Hematopoietic multipotent progenitor cell treated with erythropoietin and hydrocortisone succinate and interleukin-3 and kit ligand, for 8 days (in vitro differentiated cells): Measurements from ENCODE around the gene CDC34.

Experiments
- DNase-seq: peaks from one replicate; pipeline ENCODE4 v3.0.0-alpha.2; 2015

The CDC34 gene

DNA sequence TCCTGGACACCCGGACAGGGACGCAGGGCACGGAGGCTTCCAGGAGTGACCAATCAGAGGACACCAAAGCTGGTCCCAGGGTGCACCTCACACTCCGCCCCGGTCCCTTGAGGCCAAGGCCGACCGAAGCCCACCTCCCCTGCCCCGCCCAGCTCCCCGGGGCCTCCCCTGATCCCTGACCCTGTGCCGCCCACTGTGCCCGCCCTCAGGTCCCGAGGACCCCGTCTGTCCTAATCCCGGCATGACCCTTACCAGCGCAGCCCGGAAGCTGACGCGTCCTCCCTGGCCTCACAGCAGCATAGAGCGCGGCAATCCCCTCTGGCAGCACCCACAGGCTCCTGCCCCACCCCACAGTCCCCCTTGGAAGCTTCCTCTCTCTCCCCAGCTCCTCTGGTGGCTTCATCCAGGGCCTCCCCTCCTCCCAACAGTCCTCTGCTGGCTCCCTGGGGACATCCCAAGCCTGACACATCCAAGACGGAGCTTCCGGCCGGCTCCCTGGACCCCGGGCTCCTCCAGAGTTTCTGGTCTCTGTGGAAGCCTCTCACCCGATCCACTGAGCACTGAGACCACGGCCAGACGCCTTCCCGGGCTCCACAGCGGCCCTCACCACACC is 7.4 kb upstream of the CDC34 start:
- DNase-seq = no peak

DNA sequence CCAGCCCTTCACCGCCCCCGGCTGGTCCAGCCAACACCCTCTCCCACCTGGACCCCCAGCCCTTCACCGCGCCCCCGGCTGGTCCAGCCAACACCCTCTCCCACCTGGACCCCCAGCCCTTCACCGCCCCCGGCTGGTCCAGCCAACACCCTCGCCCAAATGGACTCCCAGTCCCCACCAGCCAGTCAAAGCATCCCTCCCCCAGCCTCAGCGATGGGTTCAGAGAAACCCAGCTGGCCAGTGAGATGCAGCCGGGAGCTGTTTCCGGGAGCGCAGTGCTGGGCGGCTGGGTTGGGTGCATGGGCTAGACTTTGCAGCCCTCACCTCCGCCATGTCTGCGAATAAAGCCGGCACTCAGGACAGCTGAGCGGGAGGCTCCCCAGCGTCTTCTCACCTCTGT is 6.5 kb upstream of the CDC34 start:
- DNase-seq = no peak

DNA sequence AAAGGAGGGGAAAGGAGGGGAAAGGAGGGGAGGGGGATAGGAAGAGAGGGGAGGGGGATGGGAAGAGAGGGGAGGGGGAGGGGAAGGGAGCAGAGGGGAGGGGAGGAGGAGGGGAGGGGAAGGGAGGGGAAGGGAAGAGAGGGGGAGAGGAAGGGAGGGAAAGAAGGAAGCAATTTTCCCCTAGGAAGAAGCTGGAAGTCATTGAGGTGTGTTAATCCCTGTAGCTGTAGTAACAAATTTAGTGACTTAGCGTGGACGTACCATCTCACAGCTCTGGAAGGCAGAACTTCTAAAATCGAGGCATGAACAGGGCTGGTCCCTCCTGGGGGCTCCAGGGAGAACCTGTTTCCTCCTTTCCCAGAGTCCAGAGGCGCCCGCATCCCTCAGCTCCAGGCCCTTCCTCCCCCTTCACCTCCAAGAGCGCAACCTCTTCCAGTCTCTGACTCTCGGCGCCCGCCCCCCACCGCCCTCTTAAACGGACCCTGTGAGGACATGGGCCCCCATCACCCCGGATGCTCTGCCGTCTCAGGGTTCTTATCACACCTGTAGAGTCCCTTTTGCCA is 5.6 kb upstream of the CDC34 start:
- no peak for DNase-seq

DNA sequence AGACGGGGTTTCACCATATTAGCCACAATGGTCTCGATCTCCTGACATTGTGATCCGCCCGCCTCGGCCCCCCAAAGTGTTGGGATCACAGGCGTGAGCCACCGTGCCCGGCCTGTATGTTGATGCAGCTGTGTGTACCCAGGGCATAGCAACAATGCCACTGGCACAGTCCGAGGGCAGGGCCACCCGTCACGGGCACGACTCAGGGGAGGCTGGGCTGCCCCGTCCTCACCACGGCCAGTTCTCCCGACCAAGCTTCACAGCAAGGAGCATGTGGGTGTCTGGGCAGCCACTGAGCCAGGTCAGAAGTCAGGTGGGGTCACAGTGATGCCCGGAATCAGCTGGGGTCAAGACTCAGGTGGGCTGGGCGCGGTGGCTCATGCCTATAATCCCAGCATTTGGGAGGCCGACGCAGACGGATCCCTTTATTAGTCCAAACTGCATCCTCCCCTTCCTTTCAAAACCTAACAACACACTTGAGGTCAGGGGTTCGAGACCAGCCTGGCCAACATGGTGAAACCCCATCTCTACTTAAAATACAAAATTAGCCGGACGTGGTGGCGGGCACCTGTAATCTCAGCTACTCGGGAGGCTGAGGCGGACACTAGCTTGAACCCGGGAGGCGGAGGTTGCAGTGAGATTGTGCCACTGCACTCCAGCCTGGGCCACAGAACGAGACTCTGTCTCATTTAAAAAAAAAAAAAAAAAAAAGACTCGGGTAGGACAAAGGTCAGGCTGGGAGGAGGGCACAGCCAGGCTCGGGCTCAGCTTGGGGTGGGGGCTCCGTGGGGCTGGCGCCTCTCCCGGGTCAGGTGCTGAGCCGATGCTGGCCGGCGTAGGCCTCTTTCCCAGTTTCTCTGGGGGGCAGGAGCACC is 1.2 kb upstream of the CDC34 start:
- DNase-seq = no peak

DNA sequence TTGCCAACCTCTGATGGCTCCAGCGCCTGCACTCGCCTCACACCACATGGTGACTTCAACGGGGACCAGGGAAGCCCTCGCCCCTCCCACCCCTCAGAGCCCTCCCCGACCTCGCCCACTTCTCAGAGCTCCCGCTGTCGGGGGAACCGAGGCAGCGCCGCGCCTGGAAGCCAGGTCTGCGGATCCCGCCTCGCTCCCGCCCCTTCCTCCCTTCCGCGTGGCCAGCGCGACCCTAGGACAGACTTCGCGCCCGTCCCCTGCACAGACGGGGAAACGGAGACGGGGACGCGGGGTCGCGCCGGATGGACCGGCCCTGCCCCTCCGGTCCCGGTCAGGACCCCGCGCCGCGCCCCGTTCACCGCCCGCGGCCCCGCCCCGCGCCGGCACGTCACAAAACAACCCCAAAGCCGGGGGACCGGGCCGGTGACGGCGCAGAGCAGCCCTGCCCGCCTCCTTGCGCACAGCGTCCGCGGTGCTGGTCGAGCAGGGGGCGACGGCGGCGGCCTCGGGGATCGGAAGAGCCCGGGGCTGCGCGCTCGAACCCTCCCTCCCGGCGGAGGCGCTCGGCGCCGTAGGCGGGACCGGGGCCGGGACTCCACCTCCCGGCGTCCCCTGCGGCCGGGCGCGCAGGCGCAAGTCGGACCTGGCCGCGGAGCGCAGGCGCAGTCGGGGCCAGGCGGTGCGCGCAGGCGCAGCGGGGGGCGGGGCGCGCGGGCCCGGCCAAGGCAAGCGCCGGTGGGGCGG is 379 bp upstream of the CDC34 start:
- DNase-seq = peak; percentile 84

DNA sequence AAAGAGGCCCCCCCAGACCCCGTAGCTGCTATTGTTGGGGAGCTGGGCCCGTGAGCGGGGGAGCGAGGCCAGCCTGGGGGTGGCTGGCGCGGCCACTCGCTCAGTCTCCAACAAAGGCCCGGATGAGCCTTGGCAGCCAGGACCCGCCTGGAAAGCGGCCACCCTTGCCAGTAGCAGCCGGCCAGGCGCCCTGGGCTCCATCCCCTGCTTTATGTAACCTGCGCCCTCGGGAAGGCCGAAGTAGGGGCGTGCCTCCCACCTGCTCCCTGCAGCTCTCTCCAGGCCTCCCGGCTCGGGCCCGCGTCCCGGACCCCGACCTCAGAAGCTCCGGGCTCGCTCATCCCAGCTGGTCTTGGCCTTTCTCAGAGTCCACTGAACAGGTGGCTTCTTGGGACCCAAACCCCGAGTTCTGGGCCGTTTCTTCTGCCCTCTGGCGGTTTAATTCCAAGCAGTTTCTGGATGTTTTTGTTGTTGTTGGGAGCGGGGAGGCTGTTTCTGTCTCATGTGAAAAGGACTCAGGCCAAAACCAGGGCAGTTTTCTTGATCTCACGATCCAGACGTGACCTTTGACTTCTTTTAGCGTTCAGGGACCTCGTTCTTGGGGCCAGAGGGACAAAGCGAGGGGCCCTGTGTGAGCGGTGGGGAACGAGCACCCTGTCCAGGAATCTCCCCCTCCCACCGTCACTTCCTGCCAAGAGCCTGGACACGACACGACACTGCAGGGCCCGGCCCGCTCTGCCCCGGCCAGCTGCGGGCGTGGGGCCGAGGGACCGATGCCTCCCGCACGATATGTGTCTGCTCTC is 1.2 kb downstream of the CDC34 start:
- peak; percentile 79 for DNase-seq

DNA sequence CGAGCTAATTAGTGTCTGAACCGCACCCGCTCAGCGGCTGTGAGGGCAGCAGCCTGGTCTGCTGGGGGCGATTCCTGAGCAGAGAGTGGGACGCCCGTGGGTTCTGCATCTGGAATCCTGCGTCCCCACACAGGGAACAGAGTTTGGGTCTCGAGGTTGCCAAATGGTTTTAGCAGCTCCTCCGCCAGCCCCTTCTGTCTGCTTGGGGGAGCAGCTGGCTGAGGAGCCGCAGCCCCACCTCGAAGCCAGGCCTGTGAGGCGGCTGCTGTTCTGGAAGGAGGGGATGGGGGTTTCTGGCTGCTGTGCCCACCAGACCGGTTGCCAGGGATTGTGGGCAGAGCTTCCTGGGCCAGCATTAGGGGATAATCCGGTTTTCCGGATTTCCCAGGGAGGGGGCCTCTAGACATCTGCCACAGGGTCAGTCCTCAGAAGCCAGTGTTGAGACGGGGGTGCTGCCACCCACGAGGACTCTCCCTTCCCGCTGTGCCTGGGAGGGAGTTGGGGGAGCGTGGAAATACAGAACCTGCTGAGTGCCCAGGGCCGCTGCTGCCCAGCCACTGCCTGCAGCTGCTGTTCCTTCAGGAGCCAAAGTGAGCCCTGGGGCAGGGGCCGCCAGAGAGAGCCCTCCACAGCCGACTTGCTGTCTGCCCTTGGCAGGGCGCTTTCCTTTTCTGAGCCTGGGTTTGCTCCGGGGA is 2.0 kb downstream of the CDC34 start:
- DNase-seq = no peak

DNA sequence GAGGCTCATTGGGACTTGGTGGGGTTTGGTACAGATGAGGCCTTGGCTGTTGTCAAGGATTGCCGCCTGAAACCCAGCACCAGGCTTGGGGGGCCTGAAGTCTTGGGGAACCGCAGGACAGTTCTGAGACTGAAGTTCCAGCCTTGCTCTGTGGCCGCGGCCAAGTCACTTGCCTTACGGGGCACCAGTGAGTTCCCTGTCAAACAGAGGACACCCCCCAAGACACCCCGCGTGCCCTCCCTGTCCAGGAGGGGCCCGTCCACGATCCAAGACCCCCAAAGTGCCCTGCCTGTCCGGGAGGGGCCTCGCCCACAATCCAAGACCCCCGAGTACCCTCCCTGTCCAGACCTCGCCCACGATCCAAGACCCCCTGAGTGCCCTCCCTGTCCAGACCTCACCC is 2.5 kb downstream of the CDC34 start:
- no peak for DNase-seq

DNA sequence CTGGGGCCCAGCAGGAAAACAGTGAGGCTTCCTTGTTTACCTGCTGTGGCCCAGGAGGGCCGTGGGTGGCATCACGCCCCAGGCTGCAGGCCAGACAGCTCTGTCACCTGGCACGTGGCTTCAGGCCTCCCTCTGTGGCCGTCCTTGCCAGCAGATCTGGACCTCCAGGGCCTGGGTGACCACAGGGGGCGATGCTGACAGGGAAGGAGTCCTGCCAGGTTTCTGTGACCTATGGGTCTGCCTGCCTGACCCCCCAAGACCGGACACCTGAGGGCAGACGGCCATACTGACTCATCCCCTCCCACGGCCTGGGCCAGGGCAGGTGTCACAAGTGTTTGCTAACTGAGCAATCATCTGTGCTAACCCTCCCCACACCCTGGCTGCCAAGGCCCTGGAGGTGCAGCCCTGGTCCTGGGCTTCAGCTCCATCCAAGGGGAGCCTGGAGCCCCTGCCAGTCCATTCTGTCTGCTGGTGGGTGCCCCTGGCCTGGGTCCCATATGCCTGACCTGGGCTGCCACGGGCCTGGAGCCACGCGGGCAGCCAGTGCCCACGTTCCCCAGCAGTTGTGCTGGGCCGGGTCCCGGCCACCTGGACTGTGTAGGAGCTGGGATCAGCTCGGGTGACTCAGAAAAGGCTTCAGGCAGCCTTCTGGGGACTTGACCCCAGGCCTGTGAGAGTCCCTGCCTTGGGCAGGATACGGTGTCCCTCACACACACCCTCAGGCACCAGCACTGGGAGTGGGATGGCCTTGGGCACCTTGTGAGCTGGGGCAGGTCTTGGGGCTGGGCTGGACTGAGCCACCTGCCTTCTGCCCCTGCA is 3.7 kb downstream of the CDC34 start:
- no peak for DNase-seq

DNA sequence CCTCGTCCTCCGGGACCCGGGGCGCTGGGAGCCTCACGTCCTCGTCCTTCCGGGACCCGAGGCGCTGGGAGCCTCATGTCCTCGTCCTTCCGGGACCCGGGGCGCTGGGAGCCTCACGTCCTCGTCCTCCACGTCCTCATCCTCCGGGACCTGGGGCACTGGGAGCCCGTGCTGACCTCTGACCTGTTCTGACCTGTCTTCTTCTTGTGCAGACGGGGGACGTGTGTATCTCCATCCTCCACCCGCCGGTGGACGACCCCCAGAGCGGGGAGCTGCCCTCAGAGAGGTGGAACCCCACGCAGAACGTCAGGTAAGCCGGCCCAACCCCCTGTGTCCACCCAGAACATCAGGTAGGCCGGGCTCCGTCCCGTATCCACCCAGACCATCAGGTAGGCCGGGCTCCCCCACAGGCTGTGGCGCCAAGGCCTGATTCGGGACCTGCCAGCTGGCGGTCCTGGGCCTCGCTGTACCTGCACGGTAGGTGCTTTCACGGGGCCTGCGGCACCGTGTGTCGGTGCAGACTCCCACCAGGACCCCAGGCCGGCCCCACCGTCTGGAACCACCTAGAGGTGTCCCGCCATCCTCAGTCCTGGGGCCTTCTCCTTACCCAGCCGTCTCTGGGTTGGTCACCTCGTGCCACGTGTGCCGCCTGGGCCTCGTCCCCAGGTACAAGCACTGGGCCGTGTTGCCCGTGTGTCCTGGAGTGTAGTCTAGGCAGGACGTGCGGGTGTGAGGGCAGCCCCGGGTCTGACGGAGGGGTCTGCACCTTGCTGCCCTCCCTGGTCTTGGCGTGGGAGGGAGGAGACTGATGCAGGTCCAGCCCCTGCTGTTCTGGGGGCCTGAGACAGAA is 4.7 kb downstream of the CDC34 start:
- no peak for DNase-seq

DNA sequence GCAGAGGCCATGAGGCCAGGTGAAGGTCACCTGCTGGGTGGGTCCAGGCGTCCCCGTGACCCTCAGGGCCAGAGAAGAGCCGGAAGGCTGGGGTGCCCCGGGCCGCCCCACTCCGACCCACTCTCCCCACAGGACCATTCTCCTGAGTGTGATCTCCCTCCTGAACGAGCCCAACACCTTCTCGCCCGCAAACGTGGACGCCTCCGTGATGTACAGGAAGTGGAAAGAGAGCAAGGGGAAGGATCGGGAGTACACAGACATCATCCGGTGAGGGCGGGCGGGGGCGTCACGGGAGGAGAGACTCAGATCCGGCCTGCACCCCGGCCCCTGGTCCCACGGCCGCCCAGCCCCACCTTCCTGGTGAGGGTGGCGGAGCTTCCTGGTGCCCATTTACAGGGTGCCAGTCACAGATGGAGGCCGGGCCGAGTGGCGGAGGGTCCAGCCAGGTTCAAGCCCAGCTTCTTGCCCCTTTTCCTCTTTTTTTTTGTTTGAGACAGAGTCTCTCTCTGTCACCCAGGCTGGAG is 5.4 kb downstream of the CDC34 start:
- DNase-seq = no peak

DNA sequence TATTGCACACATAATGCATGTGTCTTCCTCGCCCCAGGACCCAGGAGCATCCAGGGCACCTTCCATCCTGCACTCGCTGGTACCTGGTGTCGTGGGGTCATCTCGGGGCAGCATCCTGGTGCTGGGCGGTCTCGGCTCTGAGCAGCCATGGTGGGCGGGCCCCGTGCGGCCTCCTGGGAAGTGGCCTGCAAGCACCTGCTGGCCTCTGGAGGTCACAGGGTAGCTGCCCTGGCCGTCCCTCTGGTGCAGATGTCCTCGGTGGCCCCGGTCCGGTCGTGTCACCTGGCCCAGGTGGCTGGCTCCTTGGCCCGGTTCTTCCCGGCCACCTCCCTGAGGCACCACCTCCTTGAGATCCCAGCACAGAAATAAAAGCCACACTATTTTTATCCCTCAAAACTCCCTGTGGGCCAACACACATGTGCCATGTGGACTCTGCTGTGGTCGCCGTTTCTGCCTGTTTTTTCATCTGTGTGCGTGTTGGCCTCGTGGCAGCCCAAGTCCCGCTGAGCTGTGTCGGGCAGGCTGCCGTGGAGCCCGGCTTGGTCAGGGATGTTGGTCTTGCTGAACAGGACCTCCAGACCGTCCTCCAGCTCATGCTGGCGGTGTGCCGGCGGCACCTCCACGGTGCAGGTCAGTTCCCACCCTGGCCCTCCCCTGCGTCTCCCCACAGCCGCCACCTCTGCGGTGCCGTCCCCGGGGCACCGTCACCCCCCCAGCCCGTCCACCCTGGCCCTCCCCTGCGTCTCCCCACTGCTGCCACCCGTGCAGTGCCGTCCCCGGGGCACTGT is 7.3 kb downstream of the CDC34 start:
- DNase-seq = no peak

DNA sequence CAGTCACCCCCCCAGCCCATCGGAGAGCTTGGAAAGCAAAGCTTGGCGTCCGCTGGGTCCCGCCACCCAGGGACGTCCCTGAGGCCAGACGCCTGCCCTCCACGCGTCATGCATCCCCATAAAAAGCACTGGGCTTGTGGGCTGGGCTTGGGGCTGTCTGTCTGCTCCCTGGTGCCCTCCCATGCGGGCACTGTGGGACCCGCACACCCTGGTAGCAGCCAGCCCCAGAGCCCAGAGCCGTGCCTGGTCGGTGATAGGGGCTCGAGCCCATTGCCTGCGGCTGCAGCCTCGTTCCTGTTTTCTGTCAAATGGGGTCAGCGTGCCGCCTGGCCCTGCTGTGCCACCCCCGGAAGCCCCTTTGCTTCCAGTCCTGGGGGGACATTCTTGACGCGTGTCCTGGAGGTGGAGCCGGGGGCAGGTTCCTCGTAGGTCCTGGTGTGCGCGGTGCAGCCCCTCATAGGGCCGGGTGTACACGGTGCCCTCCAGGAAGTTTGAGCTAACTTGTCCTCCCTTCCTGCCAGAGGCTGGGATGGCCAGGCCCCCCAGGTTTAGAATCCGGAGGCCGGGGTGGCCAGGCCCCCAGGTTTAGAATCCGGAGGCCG is 8.0 kb downstream of the CDC34 start:
- DNase-seq = no peak

DNA sequence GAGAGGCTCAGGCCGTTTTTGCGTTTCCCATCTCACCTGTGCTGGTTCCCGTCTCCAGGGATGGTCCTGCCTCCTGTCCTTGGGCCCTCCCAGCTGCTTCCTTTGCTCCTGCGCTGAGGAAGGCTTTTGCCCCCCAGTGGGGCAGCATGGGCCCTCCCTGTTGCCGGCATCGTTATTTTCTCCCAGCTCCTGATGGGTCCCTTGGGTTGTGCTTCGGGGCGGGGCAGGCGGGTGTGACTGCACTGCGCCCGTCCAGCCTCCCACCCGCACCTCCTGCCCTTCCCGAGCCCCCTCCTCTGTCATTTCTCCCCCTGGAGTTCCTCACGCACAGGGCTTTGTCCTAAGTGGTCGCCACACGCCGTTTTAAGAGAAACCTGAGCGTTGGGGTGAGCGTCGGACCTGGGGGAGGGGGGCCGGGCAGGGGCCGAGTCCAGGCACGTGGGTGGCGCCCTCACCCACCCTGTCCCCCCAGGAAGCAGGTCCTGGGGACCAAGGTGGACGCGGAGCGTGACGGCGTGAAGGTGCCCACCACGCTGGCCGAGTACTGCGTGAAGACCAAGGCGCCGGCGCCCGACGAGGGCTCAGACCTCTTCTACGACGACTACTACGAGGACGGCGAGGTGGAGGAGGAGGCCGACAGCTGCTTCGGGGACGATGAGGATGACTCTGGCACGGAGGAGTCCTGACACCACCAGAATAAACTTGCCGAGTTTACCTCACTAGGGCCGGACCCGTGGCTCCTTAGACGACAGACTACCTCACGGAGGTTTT is 9.5 kb downstream of the CDC34 start:
- no peak for DNase-seq

DNA sequence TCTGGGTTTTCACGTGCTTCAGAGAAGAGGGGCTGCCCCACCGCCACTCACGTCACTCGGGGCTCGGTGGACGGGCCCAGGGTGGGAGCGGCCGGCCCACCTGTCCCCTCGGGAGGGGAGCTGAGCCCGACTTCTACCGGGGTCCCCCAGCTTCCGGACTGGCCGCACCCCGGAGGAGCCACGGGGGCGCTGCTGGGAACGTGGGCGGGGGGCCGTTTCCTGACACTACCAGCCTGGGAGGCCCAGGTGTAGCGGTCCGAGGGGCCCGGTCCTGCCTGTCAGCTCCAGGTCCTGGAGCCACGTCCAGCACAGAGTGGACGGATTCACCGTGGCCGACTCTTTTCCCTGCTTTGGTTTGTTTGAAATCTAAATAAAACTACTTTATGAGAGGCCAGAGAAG is 10.1 kb downstream of the CDC34 start:
- no peak for DNase-seq

DNA sequence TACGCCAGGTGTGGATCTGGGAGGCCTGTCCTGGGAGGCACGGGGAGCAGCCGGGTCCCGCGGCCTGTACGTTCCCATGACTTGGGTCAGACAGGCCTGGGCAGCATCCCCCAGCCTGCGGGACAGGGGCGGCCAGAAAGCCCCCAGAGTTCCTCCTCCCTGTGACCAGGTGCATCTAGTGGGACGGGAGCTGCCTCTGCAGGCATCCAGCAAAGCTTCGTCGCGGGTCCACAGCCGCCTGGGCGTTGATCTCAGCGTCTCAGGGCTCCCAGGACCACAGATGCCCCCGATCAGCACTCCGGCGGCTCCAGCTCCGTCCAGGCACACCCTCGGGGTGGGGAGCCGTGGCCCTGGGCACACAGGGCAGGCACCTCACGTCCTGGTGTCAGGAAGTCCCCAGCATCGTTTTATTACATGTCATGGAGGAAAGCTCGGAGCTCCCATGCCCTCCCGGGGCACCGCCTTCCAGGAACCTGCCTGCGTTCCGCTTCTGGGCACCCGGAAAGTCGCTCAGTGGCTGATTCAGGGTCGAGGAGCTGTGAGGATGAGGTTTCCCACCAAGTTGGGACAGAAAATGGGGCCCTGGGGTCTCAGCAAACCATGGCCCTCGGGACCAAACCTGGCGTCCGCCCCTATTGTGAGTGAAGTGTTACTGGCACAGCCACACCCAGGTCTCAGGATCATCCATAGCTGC is 10.8 kb downstream of the CDC34 start:
- DNase-seq = no peak
